Fibroblast of mammary gland (primary cell): ENCODE measurements around the gene ERMARD.
A peak's percentile ranks its signal among the peaks of the same experiment; 100 is the strongest.

ENCODE experiments used
- DNase-seq: peaks from one replicate; pipeline ENCODE4 v3.0.0-alpha.2; 2010; ENCODE audit warnings: low read depth
- H3K4me3 ChIP-seq: 2 replicates; pipeline ENCODE4 v1.5.1; 2011; ENCODE audit warnings: low read depth, mild to moderate bottlenecking, low read length, moderate library complexity; ENCODE audit not compliant: control insufficient read depth
- TF ChIP-seq, protein P1 (sequence below): conservative IDR thresholded peaks from 2 replicates; pipeline ENCODE4 v1.5.1; 2011; ENCODE audit warnings: low read depth, low read length, inconsistent platforms; ENCODE audit not compliant: control insufficient read depth, insufficient read depth

ERMARD gene

DNA sequence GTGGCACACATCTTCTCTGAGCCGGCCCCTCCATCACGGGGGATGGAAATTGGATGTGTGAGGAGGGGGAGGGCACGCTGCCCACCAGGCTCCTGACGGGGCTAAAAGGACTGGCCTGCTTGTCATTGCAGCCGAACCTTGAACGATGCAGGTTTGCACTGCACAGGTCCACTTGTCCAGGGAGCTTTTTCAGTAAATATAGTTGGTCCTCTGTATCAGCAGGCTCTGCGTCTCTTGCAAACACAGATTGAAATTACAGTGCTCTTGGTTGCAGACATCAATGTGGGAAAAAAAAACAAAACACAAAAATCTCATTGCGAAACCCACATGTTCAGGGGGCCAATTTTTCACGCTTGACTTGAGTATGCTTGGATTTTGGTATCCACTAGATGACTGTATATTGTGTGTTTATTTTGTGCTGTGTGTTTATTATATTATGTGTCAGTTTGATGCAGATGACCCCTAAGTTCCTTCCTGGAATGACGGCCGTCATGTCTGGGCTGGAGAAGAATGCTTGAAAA, 29.2 kb downstream of the ERMARD start:
- no peak for DNase-seq
- TF ChIP-seq, protein P1, sequence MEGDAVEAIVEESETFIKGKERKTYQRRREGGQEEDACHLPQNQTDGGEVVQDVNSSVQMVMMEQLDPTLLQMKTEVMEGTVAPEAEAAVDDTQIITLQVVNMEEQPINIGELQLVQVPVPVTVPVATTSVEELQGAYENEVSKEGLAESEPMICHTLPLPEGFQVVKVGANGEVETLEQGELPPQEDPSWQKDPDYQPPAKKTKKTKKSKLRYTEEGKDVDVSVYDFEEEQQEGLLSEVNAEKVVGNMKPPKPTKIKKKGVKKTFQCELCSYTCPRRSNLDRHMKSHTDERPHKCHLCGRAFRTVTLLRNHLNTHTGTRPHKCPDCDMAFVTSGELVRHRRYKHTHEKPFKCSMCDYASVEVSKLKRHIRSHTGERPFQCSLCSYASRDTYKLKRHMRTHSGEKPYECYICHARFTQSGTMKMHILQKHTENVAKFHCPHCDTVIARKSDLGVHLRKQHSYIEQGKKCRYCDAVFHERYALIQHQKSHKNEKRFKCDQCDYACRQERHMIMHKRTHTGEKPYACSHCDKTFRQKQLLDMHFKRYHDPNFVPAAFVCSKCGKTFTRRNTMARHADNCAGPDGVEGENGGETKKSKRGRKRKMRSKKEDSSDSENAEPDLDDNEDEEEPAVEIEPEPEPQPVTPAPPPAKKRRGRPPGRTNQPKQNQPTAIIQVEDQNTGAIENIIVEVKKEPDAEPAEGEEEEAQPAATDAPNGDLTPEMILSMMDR: no peak
- no peak overlapping the region for H3K4me3 ChIP-seq

DNA sequence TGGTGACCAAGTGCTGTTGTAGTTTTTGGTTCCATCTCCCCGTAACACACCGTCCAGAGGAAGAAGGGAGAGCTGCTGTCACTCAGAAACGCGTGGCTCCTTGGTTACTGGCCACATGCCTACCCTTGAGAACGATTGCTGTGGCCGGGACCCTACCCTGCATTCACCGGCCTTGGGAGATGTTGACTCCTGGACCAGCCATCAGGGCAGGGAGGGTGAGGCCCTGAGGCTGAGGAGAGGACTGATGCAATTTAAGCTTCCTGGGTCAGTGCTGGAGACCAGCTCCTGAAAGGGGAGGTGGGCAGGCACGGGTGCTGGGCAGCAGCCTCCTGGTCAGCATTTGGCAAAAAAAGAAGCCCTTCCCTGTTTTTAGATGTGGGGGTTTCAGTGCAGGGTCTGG, 31.5 kb downstream of the ERMARD start:
- no peak overlapping the region for H3K4me3 ChIP-seq
- TF ChIP-seq, protein P1: no peak
- DNase-seq: no peak

GRCh38 chr6:169783401-169783800, 32.0 kb downstream of the ERMARD start:
- peak; percentile 11 for DNase-seq
- TF ChIP-seq, protein P1: no peak
- no peak overlapping the region for H3K4me3 ChIP-seq

DNA sequence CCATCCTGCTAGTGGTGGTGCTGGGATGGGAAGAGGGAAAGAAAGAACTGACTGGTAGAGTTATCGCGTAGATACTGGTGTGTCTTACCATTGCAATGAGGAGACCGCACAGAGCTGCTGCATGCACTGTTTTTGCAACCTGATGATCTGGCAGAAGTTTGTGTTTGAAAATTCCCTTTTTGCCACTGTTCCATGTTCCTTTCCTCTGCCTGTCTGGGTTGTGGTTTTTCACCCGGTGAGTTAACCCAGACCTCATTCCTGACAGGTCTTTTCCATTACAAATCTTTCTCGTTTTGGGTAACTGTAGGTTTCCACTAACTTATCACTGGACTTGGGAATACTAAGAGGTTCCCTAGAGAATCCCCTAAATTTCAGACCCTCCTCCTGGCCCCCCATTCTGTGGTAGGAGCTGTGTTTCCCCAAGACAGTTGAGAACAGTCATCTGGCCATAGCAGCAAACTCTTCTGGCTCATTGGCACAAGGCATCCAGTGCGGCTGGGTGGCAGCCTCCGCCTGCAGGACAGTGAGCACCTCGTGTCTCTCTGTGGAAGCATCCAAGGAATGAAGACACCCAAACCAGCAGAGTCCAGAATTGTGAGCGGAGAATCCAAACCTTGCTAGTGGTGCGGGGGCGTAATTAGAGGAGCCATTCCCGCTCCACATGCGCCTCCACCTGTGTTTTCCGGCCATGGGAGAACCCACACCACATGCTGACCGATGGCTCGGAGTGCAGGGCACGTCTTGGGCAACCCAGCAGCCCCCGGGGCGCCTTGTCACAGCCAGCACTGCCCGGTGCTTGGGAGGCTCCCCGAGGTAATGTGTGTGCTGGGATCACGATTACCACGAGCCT, 32.8 kb downstream of the ERMARD start:
- DNase-seq: no peak
- H3K4me3 ChIP-seq: no peak overlapping the region
- TF ChIP-seq, protein P1: no peak

GRCh38 chr6:169784821-169785340, 33.5 kb downstream of the ERMARD start:
- TF ChIP-seq, protein P1: no peak
- no peak for DNase-seq
- no peak overlapping the region for H3K4me3 ChIP-seq

- no peak for DNase-seq
- H3K4me3 ChIP-seq: no peak overlapping the region
- TF ChIP-seq, protein P1: no peak
Observed at GRCh38 chr6:169785566-169785965, 34.1 kb downstream of the ERMARD start.

GRCh38 chr6:169786349-169786748, 34.9 kb downstream of the ERMARD start:
- TF ChIP-seq, protein P1: no peak
- no peak overlapping the region for H3K4me3 ChIP-seq
- no peak for DNase-seq
